NK-92 (cell line): ENCODE data around the gene SERPINA4.
"Not testable (repeated sequence)": the region's sequence is repeated elsewhere in the genome, so short reads cannot be mapped to it uniquely, and the experiment has no call there.

Source experiments
- DNase-seq: peaks from one replicate; lab custom pipeline; 2025; ENCODE audit not compliant: unreplicated experiment; lab: John Stamatoyannopoulos, UW

SERPINA4 gene

DNA sequence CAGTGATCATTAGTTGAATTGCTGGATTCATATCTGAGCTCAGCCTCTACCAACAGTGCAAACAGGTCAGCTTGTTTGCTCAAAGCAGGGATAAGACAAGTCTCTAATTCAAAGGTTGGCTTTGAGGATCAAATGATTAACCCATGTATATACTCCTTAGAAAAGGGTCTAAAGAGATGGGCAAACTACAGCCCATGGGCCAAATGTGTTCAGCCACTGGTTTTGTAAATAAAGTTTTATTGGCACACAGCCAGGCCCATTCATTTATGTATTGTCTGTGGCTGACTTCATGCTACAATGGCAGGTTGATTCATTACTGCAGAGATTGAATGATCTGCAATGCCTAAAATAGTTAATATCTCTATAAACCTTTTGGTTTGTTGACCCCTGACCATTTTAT is 3.1 kb downstream of the SERPINA4 start:
- no peak for DNase-seq

DNA sequence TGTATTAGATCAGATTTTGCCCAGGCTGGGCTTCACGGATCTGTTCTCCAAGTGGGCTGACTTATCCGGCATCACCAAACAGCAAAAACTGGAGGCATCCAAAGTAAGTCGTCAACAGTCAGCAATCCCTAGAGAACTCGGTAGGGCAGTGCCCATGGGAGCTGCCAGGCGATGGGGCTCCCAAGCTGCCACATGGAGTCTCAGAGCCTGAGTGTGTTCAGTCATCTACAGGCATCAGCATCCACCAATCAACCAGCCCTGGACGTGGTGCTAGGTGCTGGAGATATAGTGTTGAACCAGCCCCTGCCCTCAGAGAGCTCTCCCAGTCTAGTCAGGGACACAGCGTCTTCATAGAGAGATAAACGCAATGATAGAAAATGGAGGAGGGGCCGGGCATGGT is 6.9 kb downstream of the SERPINA4 start:
- no peak for DNase-seq

DNA sequence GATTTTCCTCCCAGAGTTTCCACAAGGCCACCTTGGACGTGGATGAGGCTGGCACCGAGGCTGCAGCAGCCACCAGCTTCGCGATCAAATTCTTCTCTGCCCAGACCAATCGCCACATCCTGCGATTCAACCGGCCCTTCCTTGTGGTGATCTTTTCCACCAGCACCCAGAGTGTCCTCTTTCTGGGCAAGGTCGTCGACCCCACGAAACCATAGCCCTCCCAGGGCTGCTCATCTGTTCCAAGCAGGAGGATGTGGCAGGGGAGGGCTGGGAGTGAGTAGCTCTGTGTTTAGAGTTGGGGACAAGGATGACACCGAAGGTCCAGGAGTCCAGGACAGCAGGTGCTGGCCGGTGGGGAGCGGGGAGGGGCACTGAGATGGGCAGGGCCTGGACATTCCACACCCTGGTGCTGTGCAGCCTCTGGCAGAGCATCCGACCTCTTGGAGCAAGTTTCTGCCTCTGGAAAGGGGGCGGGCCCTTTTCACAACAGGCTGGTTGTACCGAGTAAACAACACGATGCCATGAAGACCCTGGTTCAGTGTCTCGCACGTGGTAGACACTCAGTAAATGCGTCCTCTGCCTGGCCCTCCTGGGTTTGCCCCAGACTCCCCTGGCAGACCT is 8.2 kb downstream of the SERPINA4 start:
- no peak for DNase-seq

GRCh38 chr14:94570002-94570400 is 8.8 kb downstream of the SERPINA4 start:
- DNase-seq, result no peak

DNA sequence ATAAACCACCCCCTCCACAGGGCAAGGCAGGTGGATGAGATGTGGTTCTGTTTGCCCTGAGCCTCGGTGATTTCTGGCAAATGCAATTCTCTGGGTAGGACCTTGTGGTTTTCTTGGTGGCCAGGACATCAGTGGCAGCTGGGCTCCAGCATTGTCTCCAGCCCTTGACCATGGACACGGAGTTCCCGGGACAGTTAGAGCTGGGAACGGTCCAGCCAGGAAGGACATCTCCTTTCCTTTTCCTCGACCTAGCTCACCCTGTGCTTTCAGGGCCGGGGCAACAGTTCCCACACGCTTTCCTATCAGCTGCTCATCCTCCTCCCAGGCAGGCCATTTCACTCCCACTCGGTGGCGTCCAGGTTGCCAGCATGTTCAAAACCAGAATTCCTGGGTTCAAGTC is 9.2 kb downstream of the SERPINA4 start:
- no peak for DNase-seq

DNA sequence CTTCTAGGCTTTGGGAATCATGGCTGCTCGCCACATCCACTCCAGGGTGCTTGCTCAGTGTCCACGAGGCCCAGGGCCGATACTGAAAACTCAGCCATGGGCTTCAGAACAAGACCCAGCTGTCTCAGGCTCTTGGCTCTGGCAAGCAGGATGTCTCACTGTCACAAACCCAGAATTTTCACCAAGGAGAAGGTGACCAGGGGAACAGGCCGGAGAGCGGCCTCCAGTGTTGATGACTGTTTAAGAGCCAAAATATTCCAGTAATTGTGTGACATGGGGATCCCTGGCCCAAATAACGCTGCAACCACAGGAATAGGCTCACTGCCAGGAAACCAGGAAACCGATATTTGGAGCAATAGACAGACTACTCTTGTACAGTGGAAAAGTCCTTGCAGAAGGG is 10.2 kb downstream of the SERPINA4 start:
- no peak for DNase-seq

GRCh38 chr14:94571950-94572349 is 10.7 kb downstream of the SERPINA4 start:
- DNase-seq, result no peak

GRCh38 chr14:94572637-94573303 is 11.5 kb downstream of the SERPINA4 start:
- no peak for DNase-seq

DNA sequence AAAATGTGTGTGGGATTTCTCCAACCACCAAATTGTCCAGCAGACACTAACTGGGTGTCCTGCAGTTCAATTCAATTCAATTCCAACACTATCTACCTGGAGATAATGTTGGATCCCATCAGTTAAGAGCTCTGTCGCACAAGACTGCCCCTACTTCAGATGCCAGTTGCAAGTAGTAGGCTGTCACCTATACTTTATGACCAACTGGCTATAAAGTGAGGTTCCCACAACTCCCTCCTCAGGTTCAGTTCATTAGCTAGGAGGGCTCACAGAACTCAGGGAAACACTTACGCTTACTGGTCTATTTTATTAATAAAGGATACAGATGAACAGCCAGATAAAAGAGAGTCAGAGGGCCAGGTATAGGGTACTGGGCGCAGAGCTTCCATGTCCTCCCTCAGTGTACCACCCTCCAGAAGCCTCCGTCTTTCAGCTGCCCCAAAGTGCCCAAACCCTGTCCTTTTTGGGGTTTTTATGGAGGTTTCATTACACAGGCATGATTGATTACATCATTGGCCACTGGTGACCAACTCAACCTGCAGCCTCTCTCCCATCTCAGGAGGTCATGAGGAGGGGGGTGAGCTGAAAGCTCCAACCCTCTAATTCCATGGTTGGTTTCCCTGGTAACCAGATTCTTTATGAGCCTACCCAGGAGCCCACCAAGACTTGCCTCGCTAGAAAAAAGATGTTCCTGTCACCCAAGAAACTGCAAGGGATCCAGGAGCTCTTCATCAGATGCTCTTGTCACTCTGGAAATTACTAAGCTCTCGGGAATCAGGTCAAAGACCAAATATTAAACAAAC is 12.4 kb downstream of the SERPINA4 start:
- no peak for DNase-seq

GRCh38 chr14:94574336-94574735 is 13.1 kb downstream of the SERPINA4 start:
- no peak for DNase-seq

GRCh38 chr14:94575730-94576585 is 14.7 kb downstream of the SERPINA4 start:
- no peak for DNase-seq

DNA sequence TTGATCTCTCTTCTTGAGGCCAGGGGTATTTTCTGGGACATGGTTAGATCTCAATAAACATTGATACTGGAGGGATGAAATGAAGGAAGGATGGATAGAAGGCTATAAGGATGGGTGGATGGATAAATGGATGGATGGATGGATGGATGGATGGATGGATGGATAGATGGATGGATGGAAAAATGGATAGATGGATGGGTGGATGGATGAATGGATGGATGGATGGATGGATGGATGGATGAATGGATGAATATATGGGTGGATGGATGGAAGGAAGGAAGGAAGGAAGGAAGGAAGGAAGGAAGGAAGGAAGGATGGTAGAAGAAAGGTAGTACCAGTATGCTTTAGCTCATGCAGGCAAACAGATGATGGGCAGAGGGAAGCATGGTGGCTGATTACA is 16.2 kb downstream of the SERPINA4 start:
- DNase-seq, result not testable (repeated sequence)

DNA sequence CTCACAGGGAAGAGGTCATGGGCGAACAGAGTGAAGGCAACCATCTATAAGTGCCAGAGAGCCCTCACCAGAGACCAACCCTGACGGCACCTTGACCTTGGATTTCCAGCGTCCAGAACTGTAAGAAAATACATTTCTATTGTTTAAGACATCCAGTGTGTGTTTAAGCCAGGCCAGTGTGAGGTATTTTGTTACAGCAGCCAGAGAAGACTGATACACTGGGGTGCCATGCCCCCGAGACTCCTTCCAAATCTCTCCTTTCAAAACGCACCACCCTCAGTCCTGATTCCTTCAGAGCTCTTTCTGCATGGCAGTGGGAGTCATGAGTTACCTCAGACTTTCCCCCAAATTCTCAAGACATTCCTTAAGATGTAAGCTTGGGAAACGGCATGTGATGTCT is 17.5 kb downstream of the SERPINA4 start:
- DNase-seq, result no peak

DNA sequence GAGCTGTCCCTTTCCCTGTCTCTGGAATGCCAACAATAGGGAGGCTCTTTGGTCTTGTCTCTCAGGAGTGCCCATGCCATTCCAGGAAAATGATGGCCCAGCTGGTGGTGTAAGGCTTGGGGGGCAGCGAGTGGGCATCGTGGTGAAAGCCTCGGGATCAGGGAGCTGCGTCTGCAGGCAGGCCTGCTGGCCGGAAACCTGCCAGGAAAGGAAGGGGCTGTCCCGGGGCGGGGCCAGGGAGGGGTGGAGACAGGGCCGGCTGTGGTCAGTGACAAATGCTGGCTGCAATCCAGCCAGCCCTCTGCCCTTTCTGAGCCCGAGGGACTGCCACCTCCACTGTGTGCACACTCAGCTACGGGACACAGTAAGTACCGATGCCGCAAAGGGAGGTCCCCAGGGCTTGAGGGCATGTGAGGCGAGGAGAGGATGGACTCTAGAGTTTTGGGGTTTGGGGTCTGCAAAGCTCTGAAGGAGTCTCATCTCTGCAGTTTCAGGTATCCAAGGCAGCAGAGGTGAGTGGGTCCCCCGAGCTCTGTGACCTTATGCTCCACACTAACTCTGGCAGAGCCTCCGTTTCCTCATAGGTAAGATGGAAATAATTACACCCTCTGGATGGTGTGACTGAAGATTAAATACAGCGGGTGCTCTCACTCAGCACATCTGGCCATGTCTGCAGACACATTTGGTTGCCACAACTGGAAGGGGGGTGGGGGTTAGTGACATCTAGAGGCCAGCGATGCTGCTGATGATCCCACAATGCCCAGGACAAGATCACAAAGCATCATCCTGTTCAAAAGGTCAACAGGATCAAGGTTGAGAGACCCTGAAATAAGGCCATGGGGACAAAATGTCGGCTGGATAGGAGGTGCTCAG is 20.1 kb downstream of the SERPINA4 start, which contains the start of gene SERPINA5:
Gene SERPINA5 (plus strand): TSS at position 300 of the 873 bp plus-strand sequence. CDS start 5,937 bp downstream, outside the sequence.
- no peak for DNase-seq

- DNase-seq, result no peak
Measured at GRCh38 chr14:94582199-94582750, 21.0 kb downstream of the SERPINA4 start.

GRCh38 chr14:94582851-94583250 is 21.6 kb downstream of the SERPINA4 start:
- no peak for DNase-seq

- no peak for DNase-seq
Measured at GRCh38 chr14:94583557-94583956, 22.3 kb downstream of the SERPINA4 start.

DNA sequence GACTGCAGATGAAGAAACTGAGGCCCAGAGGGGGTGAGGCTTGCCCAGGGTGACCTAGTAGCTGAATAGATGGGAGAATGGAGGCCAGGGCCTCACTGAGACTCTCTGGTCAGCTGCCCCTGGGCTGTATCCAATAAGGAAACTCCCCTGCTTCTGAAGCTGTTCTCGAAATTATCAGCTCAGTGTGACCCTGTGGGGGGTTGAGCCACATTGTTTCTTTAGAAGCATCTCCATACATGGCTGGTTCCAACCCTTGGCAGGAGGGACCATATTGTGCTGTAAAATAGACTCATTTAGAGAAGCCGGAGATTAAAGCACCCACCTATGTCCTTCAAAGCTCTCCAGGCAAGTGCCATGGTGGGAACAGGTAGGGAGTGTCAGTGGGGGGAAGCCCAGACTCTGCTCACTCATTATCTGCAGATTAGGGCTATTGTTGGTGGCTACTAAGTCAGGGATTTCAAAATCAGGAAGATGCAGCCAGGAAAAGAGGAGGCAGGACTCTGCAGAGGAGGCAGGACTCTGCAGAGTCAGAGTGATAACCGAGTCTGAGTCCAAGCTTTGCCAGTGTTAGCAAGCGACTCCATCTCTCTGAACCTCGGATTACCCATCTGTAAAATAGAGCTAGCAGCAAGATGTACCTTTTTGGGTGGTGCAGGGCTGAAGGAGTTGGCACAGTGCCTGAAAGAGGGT is 23.5 kb downstream of the SERPINA4 start:
- DNase-seq, result no peak

GRCh38 chr14:94586635-94587034 is 25.4 kb downstream of the SERPINA4 start:
- DNase-seq, result no peak
